Peyer's patch (tissue), 4 donors: ENCODE data around the gene MAN1A1. TPM values are rescaled to one million over a fixed set of nuclear protein-coding genes. Genes with fewer than 3 reads are reported as not detected.

Experiments
- DNase-seq, 3 donors: peaks; one replicate each; pipeline ENCODE4 v3.0.0-alpha.2; 2017 to 2019
- H3K27ac ChIP-seq, 4 donors: fragments of 200-600 bp; sonication (generic); one replicate each; pipeline ENCODE4 v1.5.1; 2016 to 2019
- H3K27me3 ChIP-seq, 2 donors: fragments of 200-600 bp; sonication (generic); one replicate each; pipeline ENCODE4 v1.5.1; 2019
- H3K36me3 ChIP-seq, 3 donors: fragments of 200-600 bp; sonication (generic); one replicate each; pipeline ENCODE4 v1.5.1; 2016 to 2019
- H3K4me1 ChIP-seq, 4 donors: fragments of 200-600 bp; sonication (generic); one replicate each; pipeline ENCODE4 v1.5.1; 2016 to 2019
- H3K4me3 ChIP-seq, 4 donors: fragments of 200-600 bp; sonication (generic); 1 replicate in 3 of 4; 2 replicates in 1 of 4; pipeline ENCODE4 v1.5.1; 2016 to 2019; ENCODE audit warnings: mild to moderate bottlenecking in 1 of 4
- H3K9me3 ChIP-seq, 4 donors: fragments of 200-600 bp; sonication (generic); one replicate each; pipeline ENCODE4 v1.5.1; 2016 to 2019; ENCODE audit warnings: mild to moderate bottlenecking in 1 of 4
- POLR2A ChIP-seq, 2 donors: fragments of 450-650 bp; IDR thresholded peaks; one replicate each; pipeline ENCODE4 v1.5.1; 2017; ENCODE audit warnings: antibody characterized with exemption in 2 of 2, mild to moderate bottlenecking in 2 of 2, moderate library complexity in 2 of 2
- total RNA-seq, 4 donors: library from RNA; depleted of rRNA; stranded (reverse); fragments of >200 nt; gene quantifications; one replicate each; pipeline ENCODE4 v1.1.0, GENCODE V29; 2016
- TF ChIP-seq, protein P1 (sequence below), 6 experiments: fragments of 450-650 bp in 4 of 6; fragments of 200-600 bp in 2 of 6; sonication (generic) in 1 of 6; IDR thresholded peaks; one replicate each; pipeline ENCODE4 v1.5.1; 2017 to 2019; ENCODE audit warnings: antibody characterized with exemption in 6 of 6, mild to moderate bottlenecking in 3 of 6, moderate library complexity in 1 of 6

MAN1A1 gene
- total RNA-seq, 4 donors from 2014 or later, result 43.7 to 158 (median 103) TPM

DNA sequence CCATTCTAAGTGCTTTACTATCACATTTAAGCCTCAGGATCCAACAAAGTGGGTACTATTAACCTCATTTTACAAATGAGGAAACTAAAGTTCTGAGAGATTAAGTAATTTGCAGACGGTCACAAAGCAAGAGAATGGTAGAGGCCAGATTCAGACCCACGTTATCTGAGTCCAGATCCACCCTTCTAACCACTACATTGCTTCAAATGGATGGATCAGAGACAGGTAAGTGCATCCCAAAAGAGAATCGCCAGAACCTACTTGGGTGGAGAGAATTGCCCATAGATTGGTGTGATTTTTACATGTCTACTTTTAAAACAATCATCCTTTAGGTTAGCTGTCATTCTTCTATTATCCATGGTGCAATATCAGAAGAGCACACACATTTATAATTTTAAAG lies 7.1 kb downstream of the MAN1A1 start:
- Histone ChIP-seq H3K4me3 (no peak overlapping the region), H3K36me3 (no peaks in the 10 kb centered on the region), H3K4me1 (peaks cover 0 to 45% (median 0%) of the 10 kb centered on the region in 4 donors), H3K9me3 (no peaks in the 10 kb centered on the region), H3K27me3 (no peaks in the 10 kb centered on the region), H3K27ac (no peak overlapping the region)
- DNase-seq, result no peak
- TF ChIP-seq, protein P1, sequence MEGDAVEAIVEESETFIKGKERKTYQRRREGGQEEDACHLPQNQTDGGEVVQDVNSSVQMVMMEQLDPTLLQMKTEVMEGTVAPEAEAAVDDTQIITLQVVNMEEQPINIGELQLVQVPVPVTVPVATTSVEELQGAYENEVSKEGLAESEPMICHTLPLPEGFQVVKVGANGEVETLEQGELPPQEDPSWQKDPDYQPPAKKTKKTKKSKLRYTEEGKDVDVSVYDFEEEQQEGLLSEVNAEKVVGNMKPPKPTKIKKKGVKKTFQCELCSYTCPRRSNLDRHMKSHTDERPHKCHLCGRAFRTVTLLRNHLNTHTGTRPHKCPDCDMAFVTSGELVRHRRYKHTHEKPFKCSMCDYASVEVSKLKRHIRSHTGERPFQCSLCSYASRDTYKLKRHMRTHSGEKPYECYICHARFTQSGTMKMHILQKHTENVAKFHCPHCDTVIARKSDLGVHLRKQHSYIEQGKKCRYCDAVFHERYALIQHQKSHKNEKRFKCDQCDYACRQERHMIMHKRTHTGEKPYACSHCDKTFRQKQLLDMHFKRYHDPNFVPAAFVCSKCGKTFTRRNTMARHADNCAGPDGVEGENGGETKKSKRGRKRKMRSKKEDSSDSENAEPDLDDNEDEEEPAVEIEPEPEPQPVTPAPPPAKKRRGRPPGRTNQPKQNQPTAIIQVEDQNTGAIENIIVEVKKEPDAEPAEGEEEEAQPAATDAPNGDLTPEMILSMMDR (IDR thresholded peaks at IDR 0.05), result no peak
- no peak for TF ChIP-seq POLR2A (IDR thresholded peaks at IDR 0.05)

GRCh38 chr6:119340796-119341487 lies 8.6 kb downstream of the MAN1A1 start:
- no peak for DNase-seq
- no peaks in the 10 kb centered on the region for H3K27me3 ChIP-seq
- no peaks in the 10 kb centered on the region for H3K9me3 ChIP-seq
- no peak overlapping the region for H3K4me3 ChIP-seq
- H3K27ac ChIP-seq, result peak overlapping the region in 2 of 4 donors; percentile 3 to 15
- TF ChIP-seq, protein P1 (IDR thresholded peaks at IDR 0.05), result no peak
- TF ChIP-seq POLR2A (IDR thresholded peaks at IDR 0.05), result no peak
- peaks cover 0 to 33% (median 0%) of the 10 kb centered on the region in 4 donors for H3K4me1 ChIP-seq
- H3K36me3 ChIP-seq, result no peaks in the 10 kb centered on the region

DNA sequence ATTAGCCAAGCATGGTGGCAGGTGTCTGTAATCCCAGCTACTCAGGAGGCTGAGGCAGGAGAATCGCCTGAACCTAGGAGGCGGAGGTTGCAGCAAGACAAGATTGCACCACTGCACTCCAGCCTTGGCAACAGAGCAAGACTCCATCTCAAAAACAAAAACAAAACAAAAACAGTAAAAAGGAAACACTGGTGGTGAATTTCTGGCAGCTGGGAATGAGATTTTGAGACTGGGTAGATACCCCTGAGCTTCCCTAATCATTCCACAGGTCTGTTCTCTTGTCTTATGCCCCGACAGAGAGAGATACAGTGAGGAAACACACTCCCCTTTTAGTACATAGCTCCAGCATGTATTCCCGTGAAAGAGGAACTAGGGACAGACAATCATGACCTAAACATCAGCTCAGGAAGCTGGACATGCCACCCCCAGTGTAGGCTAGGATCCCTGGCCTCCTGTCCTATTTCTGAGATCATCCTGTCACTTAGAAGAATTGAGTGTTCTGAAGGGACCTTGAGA lies 9.6 kb downstream of the MAN1A1 start:
- Histone ChIP-seq H3K4me3 (no peak overlapping the region), H3K27me3 (no peaks in the 10 kb centered on the region), H3K27ac (peak overlapping the region in 1 of 4 donors; percentile 15), H3K4me1 (peaks cover 0 to 25% (median 0%) of the 10 kb centered on the region in 4 donors), H3K36me3 (no peaks in the 10 kb centered on the region), H3K9me3 (no peaks in the 10 kb centered on the region)
- DNase-seq, result no peak
- TF ChIP-seq, protein P1 (IDR thresholded peaks at IDR 0.05), result no peak

GRCh38 chr6:119337762-119338161 lies 11.8 kb downstream of the MAN1A1 start:
- Histone ChIP-seq H3K27me3 (no peaks in the 10 kb centered on the region), H3K27ac (no peak overlapping the region), H3K4me3 (no peak overlapping the region), H3K4me1 (peaks cover 0 to 25% (median 3%) of the 10 kb centered on the region in 4 donors), H3K36me3 (peaks cover 0 to 4% (median 0%) of the 10 kb centered on the region in 3 donors), H3K9me3 (no peaks in the 10 kb centered on the region)
- TF ChIP-seq, protein P1 (IDR thresholded peaks at IDR 0.05), result no peak
- TF ChIP-seq POLR2A (IDR thresholded peaks at IDR 0.05), result no peak
- no peak for DNase-seq

GRCh38 chr6:119337252-119337651 lies 12.3 kb downstream of the MAN1A1 start:
- no peak for DNase-seq
- Histone ChIP-seq H3K9me3 (no peaks in the 10 kb centered on the region), H3K4me1 (peaks cover 0 to 25% (median 3%) of the 10 kb centered on the region in 4 donors), H3K36me3 (peaks cover 0 to 4% (median 0%) of the 10 kb centered on the region in 3 donors), H3K27me3 (no peaks in the 10 kb centered on the region), H3K4me3 (no peak overlapping the region), H3K27ac (no peak overlapping the region)
- TF ChIP-seq, protein P1 (IDR thresholded peaks at IDR 0.05), result no peak
- TF ChIP-seq POLR2A (IDR thresholded peaks at IDR 0.05), result no peak
